Measurements from ENCODE around the gene FLNA. TPM values are rescaled to one million over a fixed set of nuclear protein-coding genes. Genes with fewer than 3 reads are reported as not detected.
"Not testable (repeated sequence)": the region's sequence is repeated elsewhere in the genome, so short reads cannot be mapped to it uniquely, and the experiment has no call there.

FLNA gene
- polyA plus RNA-seq (ENCODE audit: insufficient read length): 416 TPM
- long read RNA-seq, donor 1, full-length matches to known transcripts: 22 of 1,798 reads
- long read RNA-seq, donor 1, partial matches to known transcripts: 1,702 of 1,798 reads
- long read RNA-seq, donor 1, other reads (novel, unspliced or antisense): 74 of 1,798 reads
- long read RNA-seq, donor 2, transcript FLNA-209 (3 exons, 1,026 nt): major isoform, 11 of 2,987 reads
- long read RNA-seq, donor 2, partial matches to known transcripts: 2,857 of 2,987 reads
- long read RNA-seq, donor 2, other reads (novel, unspliced or antisense): 114 of 2,987 reads
- long read RNA-seq, donor 3, partial matches to known transcripts: 53 of 57 reads
- long read RNA-seq, donor 3, other reads (novel, unspliced or antisense): 0 of 57 reads
- long read RNA-seq, donor 4, partial matches to known transcripts: 0 of 2 reads
- long read RNA-seq, donor 4, other reads (novel, unspliced or antisense): 0 of 2 reads
- long read RNA-seq, donor 5, full-length matches to known transcripts: 5 of 5,164 reads
- long read RNA-seq, donor 5, partial matches to known transcripts: 5,007 of 5,164 reads
- long read RNA-seq, donor 5, other reads (novel, unspliced or antisense): 152 of 5,164 reads
- long read RNA-seq, donor 6, full-length matches to known transcripts: 15 of 3,645 reads
- long read RNA-seq, donor 6, partial matches to known transcripts: 3,548 of 3,645 reads
- long read RNA-seq, donor 6, other reads (novel, unspliced or antisense): 82 of 3,645 reads
- long read RNA-seq, donor 7, full-length matches to known transcripts: 13 of 166 reads
- long read RNA-seq, donor 7, partial matches to known transcripts: 153 of 166 reads
- long read RNA-seq, donor 7, other reads (novel, unspliced or antisense): 0 of 166 reads
- long read RNA-seq, donor 8, transcript FLNA-209 (3 exons, 1,026 nt): major isoform, 5 of 6 reads
- long read RNA-seq, donor 8, partial matches to known transcripts: 0 of 6 reads
- long read RNA-seq, donor 8, other reads (novel, unspliced or antisense): 0 of 6 reads

DNA sequence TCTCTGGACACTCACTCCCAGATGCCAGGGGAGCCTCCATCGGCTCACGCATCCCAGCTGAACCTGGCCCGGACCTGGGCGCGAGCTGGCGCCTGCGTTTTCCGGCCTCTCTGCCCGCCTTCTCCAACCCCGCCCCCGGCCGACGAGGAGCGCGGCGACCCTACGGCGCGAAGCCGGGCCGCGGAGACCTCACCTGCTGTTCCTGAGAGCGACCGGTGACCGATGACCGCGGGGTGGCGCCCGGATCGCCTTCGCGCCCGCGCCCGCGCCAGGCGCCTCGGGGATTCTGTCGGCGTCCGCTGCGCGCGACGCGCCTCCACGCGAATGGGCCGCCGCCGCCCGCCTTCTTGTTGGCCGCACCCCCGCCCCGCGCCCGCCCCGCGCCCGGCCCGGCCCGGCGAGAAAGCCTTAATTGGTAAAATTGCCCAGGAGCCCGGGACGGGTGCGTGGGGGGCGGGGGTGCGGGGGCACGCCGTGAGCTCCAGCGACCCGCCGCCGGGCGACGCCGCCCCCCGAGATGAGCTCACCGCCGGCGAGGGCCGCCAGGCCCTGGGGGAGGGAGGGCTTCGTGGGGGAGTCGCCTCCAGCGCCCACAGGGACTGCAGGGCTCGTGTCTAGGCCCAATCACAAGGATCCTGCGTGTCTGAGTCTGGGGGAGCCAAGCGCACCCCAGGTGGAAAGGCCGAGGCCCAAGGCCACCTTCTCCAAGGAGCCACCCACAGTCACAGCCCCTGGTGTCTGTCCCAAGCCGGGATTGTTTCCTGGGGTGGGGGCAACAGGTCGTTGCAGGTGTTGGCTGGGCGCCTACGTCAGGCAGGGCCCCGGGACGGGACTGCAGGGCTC, at the start of gene FLNA:
TSS of gene FLNA (minus strand) at position 322 of the 843 bp plus-strand sequence. CDS start 3,389 bp downstream, outside the sequence.
- DNase-seq: peak; percentile 8

- no peak for DNase-seq
Measured at GRCh38 chrX:154420402-154420756, 45.9 kb upstream of the FLNA start.

DNA sequence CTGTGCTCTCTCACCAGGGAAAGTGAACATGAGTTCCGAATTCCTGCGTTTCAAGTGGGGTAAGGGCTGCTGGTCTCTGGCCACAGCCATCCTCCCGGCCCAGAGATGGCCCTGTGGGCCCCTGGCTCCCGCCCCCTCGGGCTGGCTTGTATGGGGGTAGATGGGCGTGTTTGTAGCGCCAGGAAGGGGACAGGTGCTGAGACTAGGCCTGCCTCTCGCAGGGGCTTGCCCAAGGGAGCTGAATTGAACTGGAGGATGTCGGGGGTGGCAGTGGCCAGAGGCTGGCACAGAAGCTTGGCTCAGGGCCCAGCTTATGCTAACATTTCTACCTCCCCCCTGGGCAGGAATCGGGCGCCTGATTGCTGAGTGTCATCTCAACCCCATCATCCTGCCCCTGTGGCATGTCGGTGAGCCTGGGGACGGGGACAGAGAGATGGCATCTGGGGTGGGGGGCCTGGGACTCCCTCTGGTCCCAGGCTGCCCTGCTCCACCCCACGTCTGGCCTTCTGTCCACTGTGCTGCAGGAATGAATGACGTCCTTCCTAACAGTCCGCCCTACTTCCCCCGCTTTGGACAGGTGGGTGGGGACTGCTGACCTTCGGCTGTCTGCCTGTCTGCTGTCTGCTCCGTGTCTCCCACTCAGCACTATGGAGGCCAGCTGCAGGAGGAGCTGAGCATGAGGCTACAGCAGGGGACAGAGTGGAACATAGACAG, 45.4 kb upstream of the FLNA start:
- DNase-seq: no peak

- no peak for DNase-seq
Measured at GRCh38 chrX:154419189-154419588, 44.8 kb upstream of the FLNA start.

GRCh38 chrX:154417157-154417556, 42.7 kb upstream of the FLNA start:
- DNase-seq: no peak

DNA sequence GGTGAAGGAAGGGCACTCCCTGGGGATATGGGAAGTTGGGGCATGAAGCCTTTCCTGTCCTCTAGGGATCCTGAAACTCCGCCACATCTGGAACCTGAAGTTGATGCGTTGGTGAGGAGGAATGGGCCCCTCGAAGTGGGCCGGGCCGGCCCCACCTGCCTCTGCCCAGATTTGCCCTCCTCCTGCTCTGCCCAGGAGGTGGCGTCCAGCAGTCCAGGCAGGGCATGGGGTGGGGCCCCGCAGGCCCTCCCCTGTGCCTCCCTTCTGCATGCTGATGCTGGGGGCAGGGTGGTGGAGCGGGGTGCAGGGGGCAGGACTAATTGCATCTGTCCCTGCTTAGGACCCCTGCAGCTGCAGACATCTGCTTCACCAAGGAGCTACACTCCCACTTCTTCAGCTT, 38.7 kb upstream of the FLNA start:
- no peak for DNase-seq

- DNase-seq: no peak
Measured at GRCh38 chrX:154412468-154412867, 38.0 kb upstream of the FLNA start.

DNA sequence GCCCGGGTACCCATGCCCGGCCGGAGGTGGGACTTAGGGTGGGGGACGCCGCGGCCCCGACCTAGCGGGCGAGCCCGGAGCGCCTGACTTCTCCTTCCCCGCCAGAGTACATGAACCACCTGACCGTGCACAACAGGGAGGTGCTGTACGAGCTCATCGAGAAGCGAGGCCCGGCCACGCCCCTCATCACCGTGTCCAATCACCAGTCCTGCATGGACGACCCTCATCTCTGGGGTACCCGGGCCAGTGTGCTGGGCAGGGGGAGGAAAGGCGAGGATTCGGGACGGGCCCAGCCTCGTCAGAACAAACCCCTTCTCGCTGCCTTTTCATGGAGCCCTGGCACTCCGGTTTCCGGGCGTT, 37.5 kb upstream of the FLNA start:
- no peak for DNase-seq

- no peak for DNase-seq
Measured at GRCh38 chrX:154409222-154409871, 34.9 kb upstream of the FLNA start, which contains the start of gene DNASE1L1. Gene DNASE1L1 (minus strand): TSS chrX:154409254. CDS start chrX:154405568, 3,686 bp downstream.

DNA sequence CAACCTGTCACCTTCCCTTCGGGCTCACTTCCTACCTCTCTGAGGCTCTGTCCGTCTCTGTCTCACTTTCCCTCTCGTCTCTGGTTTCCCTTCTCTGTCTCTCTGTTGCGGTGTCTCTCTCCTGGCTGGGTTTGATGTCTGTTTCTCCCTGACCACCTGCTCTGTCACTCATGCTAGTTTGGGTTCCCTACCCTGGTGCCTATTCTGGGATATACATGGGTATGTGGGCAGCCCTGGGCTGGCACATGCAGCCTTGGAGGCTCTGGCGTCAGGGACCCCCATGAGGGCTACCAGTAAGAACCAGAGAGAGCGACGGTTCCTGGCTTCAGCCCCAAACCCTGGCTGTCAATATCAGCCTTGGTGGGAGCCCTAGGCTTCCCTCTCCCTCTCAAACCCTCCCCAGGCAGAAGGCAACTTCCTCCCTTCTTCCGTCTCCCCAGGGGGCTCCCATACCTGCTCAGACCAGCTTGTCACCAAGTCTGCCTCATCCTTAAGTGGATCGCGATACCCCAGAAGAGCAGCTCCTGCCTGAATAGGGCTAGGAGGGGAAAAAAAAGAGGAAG, 34.3 kb upstream of the FLNA start:
- no peak for DNase-seq

DNA sequence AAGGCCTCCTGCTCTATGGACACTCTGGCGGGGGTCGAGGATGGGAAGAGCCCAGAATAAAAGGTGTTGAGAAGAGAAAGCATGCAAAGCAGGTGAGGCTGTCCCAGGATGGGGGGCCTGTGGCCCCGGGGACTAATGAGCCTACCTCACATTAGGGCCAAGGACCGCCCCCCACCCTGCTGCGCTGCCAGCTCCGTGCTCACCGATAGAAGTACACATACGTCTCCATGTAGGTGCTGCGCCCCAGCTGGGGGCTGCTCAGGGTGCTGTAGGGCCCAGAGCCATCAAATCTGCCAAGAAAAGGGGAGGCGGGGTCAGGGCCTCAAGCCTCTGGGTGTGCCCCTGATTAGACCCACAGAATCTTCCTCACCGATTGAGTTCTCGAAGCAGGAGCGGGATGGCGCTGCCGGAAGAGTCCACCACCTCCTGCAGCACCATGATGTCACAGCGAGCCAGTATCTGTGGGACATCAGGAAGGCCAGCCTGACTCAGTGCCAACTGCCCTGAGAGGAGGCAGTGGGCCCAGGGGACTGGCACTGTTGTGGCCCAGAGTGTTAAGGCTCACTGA, 30.3 kb upstream of the FLNA start:
- no peak for DNase-seq

- no peak for DNase-seq
Measured at GRCh38 chrX:154403858-154404257, 29.4 kb upstream of the FLNA start.

DNA sequence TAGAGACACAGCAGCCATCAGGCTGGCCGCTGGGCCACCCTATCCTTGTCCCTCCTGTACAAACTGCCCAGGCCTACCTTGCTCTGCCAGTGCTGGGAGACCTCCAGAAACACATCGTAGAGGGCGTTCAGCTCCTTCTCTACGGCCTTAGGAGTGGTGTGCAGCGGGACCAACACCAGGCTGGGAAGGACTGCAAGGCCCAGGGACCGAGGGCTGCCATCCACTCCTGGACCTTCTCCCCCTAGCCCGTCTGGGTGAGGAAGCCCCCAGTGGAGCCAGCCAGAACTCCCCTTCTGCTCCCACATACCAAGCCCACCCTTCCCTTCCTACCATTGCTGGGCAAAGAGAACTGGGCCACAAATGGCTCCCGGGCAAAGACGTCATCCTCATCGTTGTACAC, 28.8 kb upstream of the FLNA start:
- DNase-seq: no peak

GRCh38 chrX:154402622-154403127, 28.2 kb upstream of the FLNA start:
- DNase-seq: no peak

DNA sequence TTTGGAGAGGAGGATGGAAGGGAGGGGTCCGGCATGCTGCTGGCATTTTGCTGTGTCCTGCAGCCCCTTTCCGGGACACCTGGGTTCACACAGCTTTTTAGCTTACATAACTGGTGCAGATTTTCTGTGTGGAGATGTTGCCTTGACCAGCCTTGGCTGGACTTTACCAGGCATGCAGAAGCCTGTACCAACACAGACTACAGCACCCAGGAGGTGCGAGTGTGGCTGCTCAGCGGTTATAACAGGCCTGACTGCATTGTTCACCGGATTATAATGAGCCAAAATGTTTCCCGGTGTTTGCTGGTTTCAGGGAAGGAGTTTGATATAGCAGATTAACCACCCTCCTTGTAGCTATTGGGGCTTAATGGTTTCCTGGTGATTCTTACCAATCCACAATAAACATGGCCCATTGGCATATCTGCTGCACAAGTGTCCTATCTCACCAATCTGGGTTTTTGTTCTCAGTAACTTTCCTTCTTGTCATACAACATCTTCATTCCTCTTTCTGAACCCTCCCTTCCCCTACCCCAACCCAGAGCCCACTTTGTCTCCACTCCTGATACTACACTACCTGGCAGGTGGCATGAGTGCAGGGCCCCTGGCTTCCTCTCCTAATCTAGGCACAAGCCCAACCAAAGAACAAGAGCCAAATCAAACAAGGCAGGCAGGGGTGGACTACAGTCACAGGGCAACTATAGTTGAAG, 27.6 kb upstream of the FLNA start:
- no peak for DNase-seq

- DNase-seq: no peak
Measured at GRCh38 chrX:154401045-154401799, 26.8 kb upstream of the FLNA start.

GRCh38 chrX:154400369-154400817, 26.0 kb upstream of the FLNA start:
- not testable (repeated sequence) for DNase-seq
